GM21825 (cell line): ENCODE data around the gene HDLBP.
A peak's percentile ranks its signal among the peaks of the same experiment; 100 is the strongest.
"Not testable (repeated sequence)": the region's sequence is repeated elsewhere in the genome, so short reads cannot be mapped to it uniquely, and the experiment has no call there.

Experiments used
- ATAC-seq: cut with Tn5 transposase; IDR thresholded peaks from one replicate; pipeline ENCODE4 v1.9.1; 2021; ENCODE audit warnings: mild to moderate bottlenecking, moderate library complexity; ENCODE audit not compliant: unreplicated experiment

HDLBP gene

DNA sequence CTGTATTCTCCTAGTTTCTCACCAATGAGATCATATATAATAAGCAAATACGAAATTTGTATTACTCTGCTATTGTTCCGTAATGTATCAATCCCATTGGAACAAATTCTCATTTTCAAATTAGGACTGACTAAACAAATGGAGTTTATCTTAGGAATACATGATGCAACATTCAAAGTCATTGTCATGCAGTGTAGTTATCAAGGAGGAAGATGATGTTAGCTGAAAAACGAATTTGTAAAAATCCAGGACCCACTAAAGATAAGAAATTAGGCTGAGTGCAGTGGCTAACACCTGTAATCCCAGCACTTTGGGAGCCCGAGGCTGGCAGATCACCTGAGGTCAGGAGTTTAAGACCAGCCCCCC, 15.1 kb upstream of the HDLBP start:
- ATAC-seq, result no peak

DNA sequence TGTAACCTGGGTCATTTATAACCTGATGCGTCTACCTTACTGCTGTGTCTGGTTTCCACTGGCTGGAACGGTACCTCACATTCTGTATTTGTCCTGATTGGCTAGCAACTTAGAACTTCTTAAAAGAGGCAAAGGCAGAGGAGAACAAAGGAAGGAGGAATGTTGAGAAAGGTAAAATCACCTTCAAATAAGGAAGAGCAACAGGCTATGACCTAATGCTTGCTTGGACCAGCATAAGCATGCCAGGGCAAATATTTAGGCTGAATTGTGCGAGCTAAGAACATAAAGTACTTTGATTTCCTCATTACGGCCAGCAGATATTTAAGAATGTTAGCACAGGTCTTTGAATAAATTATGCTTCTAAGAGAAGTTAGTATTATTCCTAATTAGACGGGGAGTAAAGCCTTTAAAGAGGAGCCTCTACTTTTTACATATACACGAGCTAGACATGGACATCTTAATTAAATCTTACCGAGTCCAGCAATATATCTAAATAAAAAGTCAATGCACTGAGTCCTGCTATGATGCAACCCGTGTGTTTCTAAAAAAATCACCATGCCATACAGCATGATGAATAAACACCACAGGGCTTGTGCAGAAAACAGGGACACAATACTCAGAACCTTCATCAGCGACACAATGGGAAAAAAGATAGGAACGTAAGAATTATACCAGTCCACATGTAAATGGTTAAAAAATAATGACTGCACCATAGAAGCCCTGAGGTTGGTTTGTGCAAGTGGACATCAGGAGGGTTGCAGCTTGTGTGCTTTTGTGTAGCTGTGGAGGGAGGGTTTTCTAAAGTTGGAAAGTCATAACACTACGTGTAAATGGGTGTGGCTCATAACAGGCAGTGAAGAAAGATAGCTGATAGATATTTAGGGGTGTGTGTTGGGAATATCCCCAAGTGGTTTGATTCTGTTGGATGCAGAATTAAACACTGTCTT, 14.5 kb upstream of the HDLBP start:
- ATAC-seq, result no peak

DNA sequence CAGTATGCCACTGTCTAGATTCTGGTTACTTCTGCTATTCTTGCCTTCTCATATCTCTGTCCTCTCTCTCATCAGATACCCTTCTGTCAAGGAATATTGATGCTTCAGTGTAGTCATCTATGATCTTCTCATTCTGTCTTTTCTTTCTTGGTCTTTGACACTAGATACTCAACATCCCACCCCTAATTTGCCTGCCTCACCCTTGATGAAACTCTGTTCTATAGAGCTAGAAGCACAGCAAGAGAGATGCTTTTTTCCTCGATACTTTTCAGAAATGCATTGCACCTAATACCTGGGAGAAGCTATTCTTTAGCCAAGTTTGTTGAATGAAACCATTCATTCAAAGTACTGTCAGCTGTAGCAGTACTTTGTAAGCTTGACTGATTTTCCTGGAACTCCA, 9.8 kb upstream of the HDLBP start:
- ATAC-seq, result no peak

DNA sequence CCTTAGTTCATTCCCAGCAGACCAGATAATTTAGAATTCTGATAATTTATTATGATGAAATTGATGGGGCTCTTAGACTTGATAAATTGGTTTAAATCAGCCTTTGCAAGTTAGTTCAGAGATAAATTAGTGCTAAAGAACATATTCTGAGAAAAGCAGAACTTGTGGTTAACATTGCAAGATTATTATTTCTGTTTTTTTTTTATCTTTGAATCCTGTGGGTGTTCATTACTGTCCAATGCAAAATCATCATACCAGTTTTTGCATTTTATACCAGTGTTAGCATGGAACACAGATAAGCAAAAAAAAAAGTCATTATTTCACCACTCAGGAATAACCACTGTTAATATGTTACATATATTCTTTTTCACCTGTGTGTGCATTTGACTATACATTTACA, 9.3 kb upstream of the HDLBP start:
- ATAC-seq, result no peak

DNA sequence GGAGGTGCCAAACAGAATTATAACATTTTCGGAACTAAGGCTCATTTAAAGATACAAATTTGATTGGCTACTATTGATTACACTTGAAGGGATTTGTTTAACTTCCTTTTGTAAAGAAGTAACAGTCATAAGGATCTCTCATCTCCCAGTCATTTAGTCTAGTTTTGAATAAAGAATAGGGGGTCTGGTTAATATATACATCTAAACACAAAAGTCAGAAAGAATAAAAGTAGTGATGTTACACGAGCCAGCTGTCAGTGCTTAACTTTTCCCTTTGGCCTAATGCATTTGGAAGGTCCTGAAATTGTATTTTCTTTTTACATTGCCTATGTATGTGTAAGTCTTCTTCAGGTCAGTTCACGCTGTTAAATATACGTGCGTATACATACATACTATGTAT, 8.3 kb upstream of the HDLBP start:
- ATAC-seq, result no peak

DNA sequence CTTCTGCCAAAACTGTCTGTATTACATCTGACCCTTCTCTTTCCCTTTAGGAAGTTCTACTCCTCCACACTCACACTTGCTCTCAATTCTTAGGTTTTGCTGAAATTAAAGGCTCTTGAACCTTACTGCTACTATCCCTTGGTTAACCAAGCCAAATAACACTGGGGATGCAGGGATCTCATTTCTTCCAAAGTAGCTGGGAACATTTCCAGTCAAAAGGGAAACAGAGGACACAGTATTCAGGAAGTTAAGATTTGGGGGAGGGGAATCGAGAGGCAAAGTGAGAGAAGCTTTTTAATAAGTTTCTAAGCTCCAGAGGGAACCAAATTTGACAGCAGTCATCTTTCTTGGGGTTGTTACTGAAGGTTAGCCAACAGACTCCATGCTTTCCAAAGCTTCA, 6.4 kb upstream of the HDLBP start:
- ATAC-seq, result no peak

DNA sequence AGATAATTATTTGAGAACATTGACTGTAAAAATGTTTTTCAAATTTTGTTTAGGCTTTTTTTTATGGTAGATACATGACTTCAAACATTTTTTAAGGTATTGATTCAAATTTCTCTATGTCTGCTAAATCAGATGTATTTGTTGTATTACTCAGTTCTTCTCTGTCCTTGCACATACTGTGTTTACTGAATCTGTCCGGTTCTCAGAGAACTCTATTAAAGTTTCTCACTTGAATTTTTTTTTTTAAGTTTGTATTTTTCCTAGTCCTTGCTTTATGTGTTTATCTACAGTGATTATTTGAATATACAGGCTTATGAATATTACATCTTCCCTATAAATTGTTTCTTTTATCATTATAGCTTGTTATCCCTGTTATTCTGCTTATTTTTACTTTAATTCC, 5.6 kb upstream of the HDLBP start:
- no peak for ATAC-seq

DNA sequence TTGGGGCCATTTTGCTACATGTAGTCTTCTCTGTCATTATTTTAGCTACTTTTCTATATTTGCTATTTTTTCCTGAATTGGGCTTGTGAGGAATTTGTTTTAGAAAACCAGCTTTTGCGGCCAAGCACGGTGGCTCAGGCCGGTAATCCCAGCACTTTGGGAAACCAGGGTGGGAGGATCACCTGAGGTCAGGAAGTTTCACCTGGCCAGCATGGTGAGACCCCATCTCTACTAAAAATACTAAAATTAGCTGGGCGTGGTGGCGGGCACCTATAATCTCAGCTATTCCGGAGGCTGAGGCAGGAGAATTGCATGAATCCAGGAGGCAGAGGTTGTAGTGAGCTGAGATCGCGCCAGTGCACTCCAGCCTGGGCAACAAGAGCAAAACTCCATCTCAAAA, 4.9 kb upstream of the HDLBP start:
- ATAC-seq, result no peak

DNA sequence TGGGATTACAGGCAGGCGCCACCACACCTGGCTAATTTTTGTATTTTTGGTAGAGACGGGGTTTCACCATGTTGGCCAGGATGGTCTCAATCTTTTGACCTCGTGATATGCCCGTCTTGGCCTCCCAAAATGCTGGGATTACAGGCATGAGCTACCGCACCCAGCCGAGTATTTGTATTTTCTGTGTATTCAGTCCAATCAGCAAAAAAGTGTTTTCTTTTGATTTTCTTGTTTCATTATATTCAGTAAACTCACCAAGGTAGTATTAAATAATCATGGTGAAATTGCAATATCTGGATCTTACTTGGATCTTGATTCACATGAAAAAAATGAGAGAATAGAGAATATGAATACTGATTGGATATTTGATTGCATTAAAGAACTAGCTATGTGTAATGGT, 3.4 kb upstream of the HDLBP start:
- ATAC-seq, result not testable (repeated sequence)

DNA sequence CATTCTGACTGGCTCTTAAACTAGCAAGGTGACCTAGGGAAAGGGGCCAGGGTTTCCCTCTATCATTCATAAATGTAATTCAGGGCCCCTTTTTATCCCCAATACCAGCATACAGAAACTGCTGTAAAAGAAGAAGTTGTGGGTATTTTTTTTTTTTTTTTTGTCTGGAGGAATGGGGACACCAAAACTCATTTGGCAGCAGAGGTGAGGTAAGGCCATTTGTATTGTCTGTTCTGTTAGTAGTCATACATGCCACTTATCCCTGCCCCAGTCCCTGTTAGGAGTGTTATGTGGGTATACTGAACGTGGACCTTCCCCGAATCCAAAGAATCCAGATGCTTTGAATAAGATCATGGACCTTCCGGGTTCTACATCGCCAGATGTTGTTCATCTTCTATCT, 1.9 kb upstream of the HDLBP start:
- no peak for ATAC-seq

DNA sequence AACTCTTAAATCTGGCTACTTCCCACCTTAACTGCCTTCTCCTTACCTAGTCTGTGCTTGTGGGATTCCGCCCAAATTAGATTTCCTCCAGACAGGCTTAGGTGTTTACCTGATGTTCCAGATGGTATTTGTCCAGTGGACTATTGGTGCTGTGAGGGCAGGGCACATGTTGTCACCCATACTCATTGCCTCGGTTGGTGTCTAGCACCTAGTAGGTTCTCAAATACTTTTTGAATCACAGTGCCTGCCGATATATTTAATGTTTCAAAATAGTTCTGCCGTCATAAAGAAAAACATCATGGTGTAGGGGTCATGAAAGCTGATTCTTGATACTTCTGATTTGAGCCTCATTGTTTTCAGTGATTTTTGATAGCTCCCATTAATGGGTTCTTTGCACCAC, 1.4 kb upstream of the HDLBP start:
- ATAC-seq, result no peak

DNA sequence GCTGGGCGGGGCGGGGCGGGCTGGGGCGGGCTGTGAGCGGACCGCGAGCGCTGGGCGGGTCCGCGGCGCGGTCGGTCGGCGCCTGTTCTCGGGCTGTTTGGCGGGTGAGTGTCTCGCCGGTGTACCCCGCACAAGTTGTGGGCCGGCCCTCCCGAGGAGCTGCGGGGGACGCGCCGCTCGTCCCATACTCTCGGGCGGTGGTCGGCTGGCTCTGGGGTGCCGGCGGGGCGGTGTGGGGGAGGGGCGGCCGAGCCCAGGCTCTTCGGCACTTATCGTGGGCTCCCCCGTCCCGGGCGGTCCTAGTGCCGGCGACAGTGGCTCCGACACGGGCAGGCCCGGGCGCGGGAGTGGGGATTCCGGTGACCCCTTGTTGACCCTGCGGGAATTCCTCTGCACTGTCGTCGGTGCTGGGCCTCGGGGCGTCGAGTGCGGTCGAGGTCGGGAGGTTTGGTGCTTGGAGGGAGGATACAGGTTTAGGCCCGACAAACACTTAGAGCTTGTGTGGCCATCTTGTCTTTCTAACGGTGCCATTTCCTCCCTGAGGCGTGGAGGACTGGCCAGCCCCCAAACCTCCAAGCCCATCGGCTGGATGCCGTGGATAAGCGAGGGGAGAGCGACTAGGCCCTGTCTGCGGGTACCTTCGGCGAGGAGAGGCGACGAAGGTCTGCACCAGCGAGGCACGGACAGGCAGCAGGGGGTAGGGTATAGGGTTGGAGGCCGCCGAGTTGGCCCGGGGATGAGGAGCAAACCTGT, 583 bp upstream of the HDLBP start, which contains the start of gene SEPTIN2:
TSS of gene SEPTIN2 (plus strand) at position 47 of the 753 bp plus-strand sequence. CDS start 8,308 bp downstream, outside the sequence.
- ATAC-seq, result peak; percentile 33

DNA sequence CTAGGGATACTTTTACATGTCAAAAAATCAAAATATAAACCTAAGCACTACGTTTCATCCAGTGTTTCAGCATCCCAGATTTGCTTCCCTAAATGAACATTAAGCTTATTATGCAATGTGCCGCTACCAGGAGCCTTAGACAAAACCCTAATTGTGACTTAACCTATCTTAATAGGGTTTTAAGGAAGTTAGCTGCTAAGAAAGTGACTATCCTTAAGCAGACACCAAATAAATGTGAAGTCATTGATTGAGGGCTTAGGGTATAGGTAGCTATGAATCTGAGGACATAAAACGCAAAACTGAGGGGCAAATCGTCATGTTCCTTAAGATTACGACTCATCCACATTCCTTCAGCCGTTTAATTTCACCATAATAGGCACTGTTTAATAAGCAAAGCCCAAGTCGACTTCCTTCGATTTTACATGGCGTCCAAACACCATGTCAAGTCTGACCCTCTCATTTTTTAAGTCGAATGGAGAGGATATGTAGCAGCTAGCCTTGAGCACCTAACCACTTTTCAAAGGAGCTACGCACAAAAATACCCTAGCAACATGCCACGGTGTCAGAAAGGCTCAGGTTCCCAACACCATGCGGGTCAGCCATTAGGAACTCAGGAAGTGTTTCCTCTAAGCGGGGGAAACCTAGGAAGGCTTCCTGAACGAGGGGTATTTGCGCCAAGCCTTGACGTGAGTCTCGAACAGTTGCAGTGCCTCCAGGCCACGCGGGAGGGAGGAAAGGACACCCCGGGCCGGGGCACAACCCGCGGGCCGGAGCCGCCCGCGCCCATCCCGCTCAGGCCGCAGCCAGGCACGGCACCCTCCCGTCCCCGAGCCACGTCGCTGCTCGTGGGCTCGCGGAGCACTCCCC, 1.0 kb downstream of the HDLBP start:
- no peak for ATAC-seq

DNA sequence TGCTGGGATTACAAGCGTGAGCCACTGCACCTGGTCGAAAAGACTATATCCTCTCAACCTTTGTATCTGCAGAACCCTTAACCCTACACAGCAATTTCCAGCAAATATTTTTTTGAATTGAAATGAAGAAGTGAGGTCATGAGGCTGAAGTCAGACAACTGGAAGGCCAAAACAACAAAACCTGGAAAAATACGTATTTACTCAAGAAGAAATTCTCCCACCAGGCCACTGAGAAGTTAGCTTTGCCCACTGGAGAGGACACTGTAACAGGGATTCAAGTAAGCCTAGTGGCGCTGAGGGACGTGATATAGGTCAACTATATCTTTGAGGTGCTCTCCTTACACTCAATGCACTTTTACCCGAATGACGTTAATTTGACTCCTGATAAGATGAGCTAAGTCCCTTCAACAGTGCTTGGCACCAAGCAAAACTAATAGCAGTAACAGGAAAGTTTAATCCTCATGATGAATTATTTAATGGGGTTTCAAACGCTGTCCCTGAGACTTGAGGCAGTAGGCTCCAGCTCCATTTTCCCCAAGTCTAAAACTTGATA, 1.9 kb downstream of the HDLBP start:
- no peak for ATAC-seq

DNA sequence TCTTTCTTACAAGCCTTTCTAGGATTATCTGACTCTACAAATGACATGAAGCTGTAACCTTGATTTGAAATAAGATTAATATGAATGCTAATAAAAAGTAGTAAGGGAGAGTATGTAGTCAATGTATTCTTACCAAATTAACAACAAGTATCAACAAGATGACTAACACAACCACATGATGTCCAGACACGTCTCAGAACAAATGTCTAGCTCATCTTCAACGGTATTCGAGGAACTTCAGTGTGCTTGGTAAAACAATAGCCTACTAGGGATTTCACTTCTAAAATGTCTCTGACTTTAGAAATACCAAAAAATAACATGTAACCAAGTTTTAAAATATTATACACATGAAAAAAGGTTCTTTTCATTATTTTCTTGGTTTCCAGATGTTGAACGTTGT, 3.4 kb downstream of the HDLBP start:
- ATAC-seq, result no peak

DNA sequence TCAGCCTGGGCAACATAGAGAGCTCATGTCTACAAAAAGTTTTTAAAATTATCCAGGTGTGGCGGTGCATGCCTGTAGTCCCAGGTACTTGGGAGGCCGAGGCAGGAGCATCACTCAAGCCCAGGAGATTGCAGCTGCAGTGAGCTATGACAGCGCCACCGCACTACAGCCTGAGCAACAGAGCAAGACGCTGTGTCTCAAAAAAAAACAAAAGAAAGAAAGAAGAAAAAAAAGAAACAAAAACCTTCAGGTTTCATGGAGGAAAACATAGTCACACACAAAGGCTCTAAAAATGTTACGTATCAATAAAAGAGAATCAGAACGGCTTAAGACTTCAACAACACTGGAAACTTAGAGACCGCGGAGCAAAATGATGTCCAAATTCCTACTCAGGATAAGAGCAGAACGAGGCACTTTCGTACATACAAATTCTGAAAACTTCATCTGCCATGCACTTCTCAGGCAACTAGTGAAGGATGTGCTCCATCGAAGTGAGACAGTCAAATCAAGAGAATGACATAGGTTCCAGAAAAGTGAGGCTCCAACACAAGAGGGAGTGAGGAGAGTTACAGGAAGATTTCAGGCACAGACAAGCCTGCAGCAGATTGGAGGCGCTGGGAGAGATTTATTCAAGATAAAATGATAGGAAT, 4.4 kb downstream of the HDLBP start:
- ATAC-seq, result no peak

DNA sequence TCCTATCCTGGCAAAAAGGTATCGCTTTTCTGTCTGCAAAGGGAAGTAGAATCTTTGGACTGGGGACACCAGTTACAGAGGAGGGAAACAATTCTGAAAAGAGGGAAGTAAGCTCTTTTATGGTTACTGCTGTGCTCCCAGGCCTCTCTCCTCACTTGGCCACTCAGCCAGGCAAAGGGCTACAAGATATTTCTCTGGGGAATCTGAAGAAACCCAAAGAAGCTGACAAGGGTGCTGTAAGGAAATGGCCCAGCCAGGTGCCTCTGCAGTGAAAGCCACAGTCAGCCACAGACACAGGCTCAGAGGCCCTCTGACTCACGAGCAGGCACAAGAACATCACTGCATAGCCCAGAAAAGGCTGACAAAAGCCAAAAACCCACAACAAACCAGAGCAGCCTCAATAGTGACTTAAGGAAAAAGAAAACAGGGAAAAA, 5.8 kb downstream of the HDLBP start:
- peak; percentile 40 for ATAC-seq

DNA sequence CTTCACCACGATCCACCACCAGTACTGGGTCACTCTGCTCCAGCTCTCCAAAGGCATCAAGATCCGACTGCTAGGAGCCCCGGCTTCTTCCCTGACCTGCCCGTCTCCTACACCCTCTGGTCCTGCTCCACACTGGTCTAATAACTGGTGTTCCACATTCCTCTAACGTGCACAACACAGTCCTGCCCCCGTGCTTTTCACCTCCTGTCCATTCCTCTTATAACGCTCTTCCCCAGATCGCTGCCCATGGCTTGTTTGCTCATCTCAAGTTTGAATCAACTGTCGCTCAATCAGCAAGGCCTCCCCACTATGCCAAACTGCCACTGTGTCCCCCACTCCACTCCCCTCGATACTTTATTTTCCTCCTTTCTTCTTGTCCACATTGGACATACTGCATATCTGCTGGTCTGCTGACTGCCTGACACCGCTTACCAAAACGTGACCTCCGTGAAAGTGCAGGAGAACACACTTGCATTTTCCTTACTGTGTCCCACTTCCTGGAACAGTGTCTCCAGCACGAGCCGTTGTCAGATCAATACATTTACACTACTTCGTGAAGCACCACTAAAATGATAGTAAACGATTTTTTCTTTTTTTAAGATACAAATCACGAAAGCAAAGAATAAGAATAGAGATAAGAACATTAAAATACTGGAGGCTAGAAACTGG, 6.5 kb downstream of the HDLBP start:
- no peak for ATAC-seq

DNA sequence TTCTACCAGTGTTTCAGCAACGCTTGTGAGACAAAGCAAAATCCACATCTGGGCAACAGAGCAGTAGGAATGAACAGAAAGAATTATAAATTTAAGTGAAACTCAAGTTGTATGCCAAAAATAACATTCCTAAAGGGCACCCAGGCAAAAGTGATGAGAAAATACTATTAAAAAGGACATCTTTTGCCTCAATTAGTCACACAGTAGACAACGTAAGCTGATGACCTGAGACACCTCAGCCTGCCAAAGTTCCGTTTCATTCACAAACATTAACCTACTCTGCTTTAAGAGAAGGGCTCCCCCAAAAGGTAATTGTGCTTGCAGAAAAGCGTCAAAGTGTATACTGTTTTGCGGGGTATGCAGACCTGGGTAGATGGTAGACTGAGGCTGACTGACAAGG, 7.2 kb downstream of the HDLBP start:
- ATAC-seq, result no peak

DNA sequence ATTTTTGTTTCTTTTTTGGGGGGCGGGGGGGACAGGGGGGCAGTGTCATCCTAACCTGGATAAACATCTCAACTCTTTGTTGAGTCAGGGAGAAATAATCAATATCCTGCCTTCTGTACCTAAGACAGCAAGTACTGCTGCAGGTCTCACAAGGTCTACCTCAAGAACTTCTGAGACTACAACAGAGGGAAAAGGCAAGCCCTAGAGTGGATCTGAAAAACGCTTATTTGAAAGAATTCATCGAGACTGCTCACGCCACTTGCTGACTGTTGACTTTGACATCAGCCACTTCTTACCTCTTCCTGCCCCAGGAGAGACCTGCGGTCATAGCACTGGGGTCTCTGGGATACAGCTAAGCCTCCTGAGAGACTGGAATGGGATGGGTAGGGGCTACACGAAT, 8.4 kb downstream of the HDLBP start:
- no peak for ATAC-seq
